GM23338 (cell line): ENCODE data around the gene CALCR. TPM values are rescaled to one million over a fixed set of nuclear protein-coding genes. Genes with fewer than 3 reads are reported as not detected.
"Not testable (repeated sequence)": the region's sequence is repeated elsewhere in the genome, so short reads cannot be mapped to it uniquely, and the experiment has no call there.

Experiments
- ATAC-seq: fragments of 200-7000 bp; cut with Tn5 transposase; 3 replicates; pipeline ENCODE4 v1.9.1; 2020
- DNase-seq: peaks from one replicate; pipeline ENCODE4 v3.0.0-alpha.2; 2015; ENCODE audit warnings: low spot score
- H2AFZ ChIP-seq: fragments of 200-600 bp; sonication (generic); 2 replicates; pipeline ENCODE4 v1.8.0; 2016; ENCODE audit warnings: antibody characterized with exemption, mild to moderate bottlenecking, moderate library complexity
- H3F3A ChIP-seq: fragments of 200-600 bp; sonication (generic); replicated peaks from 2 replicates; pipeline ENCODE4 v1.8.0; 2017; ENCODE audit warnings: antibody characterized with exemption, mixed run types, low read depth
- H3K27ac ChIP-seq: fragments of 200-600 bp; sonication (generic); 2 replicates; pipeline ENCODE4 v1.6.1; 2016; ENCODE audit warnings: low read depth
- H3K27me3 ChIP-seq: fragments of 200-600 bp; sonication (generic); 2 replicates; pipeline ENCODE4 v1.8.0; 2016; ENCODE audit warnings: mild to moderate bottlenecking, mixed run types, moderate library complexity; ENCODE audit not compliant: insufficient read depth
- H3K36me3 ChIP-seq: fragments of 200-600 bp; sonication (generic); 2 replicates; pipeline ENCODE4 v1.8.0; 2016; ENCODE audit warnings: mild to moderate bottlenecking; ENCODE audit not compliant: insufficient read depth
- H3K4me1 ChIP-seq: fragments of 200-600 bp; sonication (generic); 2 replicates; pipeline ENCODE4 v1.8.0; 2016; ENCODE audit warnings: mild to moderate bottlenecking, moderate library complexity; ENCODE audit not compliant: insufficient read depth
- H3K4me2 ChIP-seq: fragments of 200-600 bp; sonication (generic); 2 replicates; pipeline ENCODE4 v1.7.1; 2017; ENCODE audit warnings: mixed run types
- H3K4me3 ChIP-seq: fragments of 200-600 bp; sonication (generic); 2 replicates; pipeline ENCODE4 v1.6.1; 2016; ENCODE audit warnings: mixed run types
- H3K79me2 ChIP-seq: fragments of 200-600 bp; sonication (generic); replicated peaks from 2 replicates; pipeline ENCODE4 v1.8.0; 2017; ENCODE audit warnings: mild to moderate bottlenecking; ENCODE audit not compliant: insufficient read depth
- H3K9me2 ChIP-seq: fragments of 200-600 bp; sonication (generic); 2 replicates; pipeline ENCODE4 v1.8.0; 2017; ENCODE audit not compliant: insufficient read depth
- H4K20me1 ChIP-seq: fragments of 200-600 bp; sonication (generic); replicated peaks from 2 replicates; pipeline ENCODE4 v1.8.0; 2017; ENCODE audit warnings: mild to moderate bottlenecking; ENCODE audit not compliant: insufficient read depth
- H3K27ac Mint-ChIP-seq: 2 replicates; pipeline ENCODE4 v1.8.0; 2020; ENCODE audit warnings: inconsistent platforms, mild to moderate bottlenecking, moderate library complexity, mixed read lengths
- H3K27me3 Mint-ChIP-seq: 3 replicates; pipeline ENCODE4 v1.8.0; 2022; ENCODE audit warnings: low read depth, mild to moderate bottlenecking, moderate library complexity, mixed read lengths, inconsistent platforms; ENCODE audit not compliant: insufficient read depth, poor library complexity
- H3K36me3 Mint-ChIP-seq: 3 replicates; pipeline ENCODE4 v1.8.0; 2021; ENCODE audit warnings: low read depth, mild to moderate bottlenecking, inconsistent platforms, moderate library complexity, mixed read lengths
- H3K4me1 Mint-ChIP-seq: 3 replicates; pipeline ENCODE4 v1.8.0; 2020; ENCODE audit warnings: mild to moderate bottlenecking, inconsistent platforms, mixed read lengths
- H3K4me3 Mint-ChIP-seq: 3 replicates; pipeline ENCODE4 v1.8.0; 2021; ENCODE audit warnings: moderate library complexity, mild to moderate bottlenecking, inconsistent platforms, mixed read lengths
- H3K9me3 Mint-ChIP-seq: 3 replicates; pipeline ENCODE4 v1.8.0; 2020; ENCODE audit warnings: moderate library complexity, mild to moderate bottlenecking, inconsistent platforms, mixed read lengths
- CREB1 ChIP-seq: fragments of 250-450 bp; sonication (Bioruptor Pico); IDR thresholded peaks from 2 replicates; pipeline ENCODE4 v1.5.0; 2020; ENCODE audit warnings: low read depth, mild to moderate bottlenecking, moderate library complexity
- CTCF ChIP-seq, 2 experiments: fragments of 200-600 bp in 1 of 2; sonication (generic) in 1 of 2; conservative IDR thresholded peaks; 2 replicates each; pipeline versions ENCODE4 v1.5.1 to v1.6.1; 2016 to 2017; ENCODE audit warnings: antibody characterized with exemption in 2 of 2, low read depth in 2 of 2, mild to moderate bottlenecking in 2 of 2, moderate library complexity in 1 of 2
- EZH2 ChIP-seq: fragments of 200-600 bp; sonication (generic); IDR thresholded peaks from one replicate; pipeline ENCODE4 v1.8.0; 2017; ENCODE audit warnings: antibody characterized with exemption, mild to moderate bottlenecking, low read depth; ENCODE audit not compliant: unreplicated experiment
- EZH2phosphoT487 ChIP-seq: fragments of 200-600 bp; sonication (generic); IDR thresholded peaks from one replicate; pipeline ENCODE4 v1.8.1; 2018; ENCODE audit warnings: antibody characterized with exemption; ENCODE audit not compliant: unreplicated experiment
- JUNB ChIP-seq: IDR thresholded peaks from one replicate; pipeline ENCODE4 v1.6.1; 2016; ENCODE audit warnings: antibody characterized with exemption; ENCODE audit not compliant: unreplicated experiment
- NANOG ChIP-seq: IDR thresholded peaks from 2 replicates; pipeline ENCODE4 v1.6.1; 2016; ENCODE audit warnings: antibody characterized with exemption, borderline replicate concordance
- POLR2AphosphoS5 ChIP-seq: IDR thresholded peaks from 2 replicates; pipeline ENCODE4 v1.6.1; 2016; ENCODE audit warnings: antibody characterized with exemption, low read depth
- STAT1 ChIP-seq: IDR thresholded peaks from one replicate; pipeline ENCODE4 v1.6.1; 2016; ENCODE audit warnings: antibody characterized with exemption; ENCODE audit not compliant: unreplicated experiment
- ZNF114 ChIP-seq: fragments of 250-450 bp; sonication (Bioruptor Pico); IDR thresholded peaks from 2 replicates; pipeline ENCODE4 v1.5.0; 2020; ENCODE audit warnings: mild to moderate bottlenecking, moderate library complexity
- ZNF331 ChIP-seq: fragments of 250-450 bp; sonication (Bioruptor Pico); IDR thresholded peaks from 2 replicates; pipeline ENCODE4 v1.5.0; 2020; ENCODE audit warnings: low read depth, mild to moderate bottlenecking, moderate library complexity
- ZNF462 ChIP-seq: fragments of 250-450 bp; sonication (Bioruptor Pico); IDR thresholded peaks from 2 replicates; pipeline ENCODE4 v1.5.0; 2020; ENCODE audit warnings: mild to moderate bottlenecking, moderate library complexity
- polyA plus RNA-seq: library from polyadenylated mRNA; unstranded; fragments of >200 nt; fragmentation: Nextera tagmentation; extraction: Ambion mirVana; gene quantifications from 2 replicates; pipeline ENCODE4 v1.2.1, GENCODE V29; 2016
- total RNA-seq: library from RNA; depleted of rRNA; stranded (reverse); fragments of >200 nt; shearing (Covaris generic); gene quantifications from 2 replicates; pipeline ENCODE4 v1.2.3, GENCODE V29; 2014

The CALCR gene
- total and polyA plus RNA-seq, 2 experiments from 2014 or later, result 0.32 to 1.6 TPM

- TF ChIP-seq POLR2AphosphoS5, result no peak
- no peak for TF ChIP-seq EZH2
- TF ChIP-seq JUNB, result no peak
Measured at GRCh38 chr7:93503088-93503487, 71.4 kb downstream of the CALCR start (continued).

GRCh38 chr7:93491860-93492259 lies 82.7 kb downstream of the CALCR start:
- H3K27me3 ChIP-seq, H3K4me3 ChIP-seq, H3K4me2 ChIP-seq, H3K79me2 ChIP-seq, H3K9me2 ChIP-seq, DNase-seq, ATAC-seq, H3K27me3 Mint-ChIP-seq, H3K27ac Mint-ChIP-seq, H3K4me3 Mint-ChIP-seq, H2AFZ ChIP-seq, H3F3A ChIP-seq, H3K36me3 ChIP-seq, H4K20me1 ChIP-seq, H3K27ac ChIP-seq: not testable (repeated sequence)
- H3K4me1 ChIP-seq, result peaks cover 14% of the 10 kb centered on the region
- H3K36me3 Mint-ChIP-seq, result peaks cover 14% of the 10 kb centered on the region; the same call in 1 of the 3 replicates
- peaks cover 17% of the 10 kb centered on the region for H3K4me1 Mint-ChIP-seq
- peaks cover 14% of the 10 kb centered on the region; the same call in 2 of the 3 replicates for H3K9me3 Mint-ChIP-seq

GRCh38 chr7:93476491-93477344 lies 97.8 kb downstream of the CALCR start:
- no peaks in the 10 kb centered on the region for H3K9me2 ChIP-seq
- no peaks in the 10 kb centered on the region for H3K79me2 ChIP-seq
- H3K4me1 ChIP-seq, result peaks cover 35% of the 10 kb centered on the region
- no peak overlapping the region for H3K4me3 ChIP-seq
- Mint-ChIP-seq H3K4me3 (peak overlapping the region; percentile 3; the same call in 1 of the 3 replicates), H3K9me3 (no peaks in the 10 kb centered on the region), H3K27me3 (peaks cover 3% of the 10 kb centered on the region), H3K36me3 (no peaks in the 10 kb centered on the region), H3K27ac (peak overlapping the region; percentile 94), H3K4me1 (peaks cover 45% of the 10 kb centered on the region)
- H3K36me3 ChIP-seq, result no peaks in the 10 kb centered on the region
- DNase-seq, result peak; percentile 90
- peak overlapping the region; percentile 28 for H3K4me2 ChIP-seq
- no peak overlapping the region for H2AFZ ChIP-seq
- H3F3A ChIP-seq, result no peaks in the 10 kb centered on the region
- peak; percentile 97 for ATAC-seq
- no peaks in the 10 kb centered on the region for H3K27me3 ChIP-seq
- no peaks in the 10 kb centered on the region for H4K20me1 ChIP-seq
- H3K27ac ChIP-seq, result peak overlapping the region; percentile 98
- TF ChIP-seq POLR2AphosphoS5 (no peak), STAT1 (no peak), JUNB (no peak), NANOG (peak; percentile 60), EZH2phosphoT487 (no peak), ZNF114 (CRISPR knock-in tag) (peak; percentile 72; the same call in 1 of the 2 replicates), ZNF462 (peak; percentile 100), CREB1 (CRISPR knock-in tag) (0 out of 2 replicates have a peak, but pooled peaks have one; percentile 3), CTCF (conservative IDR thresholded peaks at IDR 0.05; ENCODE audit: low read depth in 2 of 2) (no peak), ZNF331 (CRISPR knock-in tag) (no peak), EZH2 (no peak)
